Colon (tissue), 2 donors: ENCODE results near the gene HIF1A.
"Not testable (repeated sequence)": the region's sequence is repeated elsewhere in the genome, so short reads cannot be mapped to it uniquely, and the experiment has no call there.

Experiments used
- FAIRE-seq: peaks from 2 replicates; lab custom pipeline; 2012; peaks lifted over from hg19 to GRCh38; lab: Jason Lieb, UNC
- donor health status: control.
- donor health status: control.

HIF1A gene

GRCh38 chr14:61708693-61709092, 13.4 kb downstream of the HIF1A start:
- not testable (repeated sequence) for FAIRE-seq

- FAIRE-seq = no peak
These were observed 15.8 kb downstream of the HIF1A start for GRCh38 chr14:61710853-61711817.

DNA sequence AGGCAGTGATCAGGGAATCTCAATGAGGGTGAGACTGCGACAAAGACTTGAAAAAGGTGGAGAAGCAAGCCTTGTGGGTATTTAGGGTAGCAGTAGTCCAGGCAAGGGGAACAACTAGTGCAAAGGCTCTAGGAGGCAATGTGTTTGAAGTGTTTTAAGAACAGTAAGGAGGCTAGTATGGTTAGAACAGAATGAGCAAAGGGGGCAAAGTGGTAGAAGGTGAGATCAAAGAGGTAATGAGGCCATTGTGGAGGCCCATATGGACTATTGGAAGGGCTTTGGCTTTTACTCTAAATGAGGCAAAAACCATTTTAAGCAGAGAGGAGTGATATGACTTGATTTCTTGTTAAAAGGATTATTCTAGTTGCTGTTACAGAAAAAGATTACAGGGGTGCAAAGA, 16.8 kb downstream of the HIF1A start:
- FAIRE-seq = no peak

GRCh38 chr14:61713724-61714437, 18.6 kb downstream of the HIF1A start:
- FAIRE-seq = no peak

- FAIRE-seq = no peak
These were observed 21.6 kb downstream of the HIF1A start for GRCh38 chr14:61716956-61717355.

GRCh38 chr14:61718039-61718438, 22.7 kb downstream of the HIF1A start:
- no peak for FAIRE-seq

DNA sequence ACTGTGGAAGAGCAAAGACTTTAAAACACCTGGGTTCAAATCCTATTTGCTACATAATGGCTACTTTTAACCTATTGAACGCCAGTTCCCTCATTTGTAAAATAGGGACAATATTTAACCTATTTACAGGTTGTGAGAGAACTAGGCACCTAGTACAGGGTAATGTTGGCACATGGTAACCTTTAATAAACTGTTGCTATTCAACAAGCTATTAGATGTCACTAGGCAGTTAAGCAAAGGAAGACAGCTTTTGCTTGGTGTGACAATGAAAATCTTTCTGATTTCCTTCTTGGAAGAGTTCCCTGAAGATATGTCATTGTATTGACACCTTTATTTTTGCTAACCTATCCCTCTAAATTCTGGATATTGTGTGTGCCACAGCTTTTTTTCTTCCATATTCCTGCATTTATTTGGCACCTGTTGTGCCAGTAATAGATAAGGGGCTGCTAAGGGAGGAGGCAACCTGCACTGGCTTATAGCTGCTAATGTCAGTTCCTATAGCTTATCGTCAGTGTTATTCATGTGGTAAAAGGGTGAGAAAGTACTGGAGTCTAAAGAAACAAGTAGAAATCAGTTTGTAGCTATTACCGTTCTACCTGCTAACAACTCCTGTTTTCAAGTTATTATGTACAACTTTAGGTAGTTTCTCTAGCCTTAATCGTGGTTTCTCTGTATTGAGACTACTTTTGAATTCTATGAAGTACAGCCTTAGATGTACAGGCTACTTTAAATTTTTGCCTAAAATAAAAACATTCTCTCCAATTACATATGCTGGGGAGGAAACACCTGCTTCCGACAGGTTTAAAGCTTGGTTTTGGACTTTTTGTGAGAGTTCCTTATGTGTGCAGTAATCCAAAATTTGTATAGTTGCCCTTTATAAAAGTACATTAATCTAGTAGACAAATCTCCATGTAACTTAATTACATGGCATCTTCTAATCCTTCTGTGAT, 24.3 kb downstream of the HIF1A start:
- FAIRE-seq = no peak

- FAIRE-seq = no peak
These were observed 25.0 kb downstream of the HIF1A start for GRCh38 chr14:61720294-61720661.

GRCh38 chr14:61720741-61721140, 25.4 kb downstream of the HIF1A start:
- no peak for FAIRE-seq

DNA sequence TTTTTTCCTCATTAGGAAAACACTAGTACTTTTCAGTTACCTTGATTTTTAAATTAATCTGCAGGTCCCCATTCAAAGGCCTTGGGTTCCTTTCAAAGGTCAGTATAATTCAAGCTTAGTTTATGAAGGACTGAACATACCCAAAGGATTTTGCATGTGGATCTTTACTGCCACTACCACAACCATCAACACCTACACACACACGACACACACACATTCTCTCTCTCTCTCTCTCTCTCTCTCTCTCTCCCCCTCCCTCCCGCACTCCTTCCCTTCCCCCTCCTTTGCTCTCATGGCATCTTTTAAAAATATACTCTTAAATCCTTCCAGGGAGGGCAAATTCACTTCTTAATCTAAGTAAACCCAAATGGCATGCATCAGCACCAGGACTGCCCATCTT, 28.8 kb downstream of the HIF1A start:
- no peak for FAIRE-seq

DNA sequence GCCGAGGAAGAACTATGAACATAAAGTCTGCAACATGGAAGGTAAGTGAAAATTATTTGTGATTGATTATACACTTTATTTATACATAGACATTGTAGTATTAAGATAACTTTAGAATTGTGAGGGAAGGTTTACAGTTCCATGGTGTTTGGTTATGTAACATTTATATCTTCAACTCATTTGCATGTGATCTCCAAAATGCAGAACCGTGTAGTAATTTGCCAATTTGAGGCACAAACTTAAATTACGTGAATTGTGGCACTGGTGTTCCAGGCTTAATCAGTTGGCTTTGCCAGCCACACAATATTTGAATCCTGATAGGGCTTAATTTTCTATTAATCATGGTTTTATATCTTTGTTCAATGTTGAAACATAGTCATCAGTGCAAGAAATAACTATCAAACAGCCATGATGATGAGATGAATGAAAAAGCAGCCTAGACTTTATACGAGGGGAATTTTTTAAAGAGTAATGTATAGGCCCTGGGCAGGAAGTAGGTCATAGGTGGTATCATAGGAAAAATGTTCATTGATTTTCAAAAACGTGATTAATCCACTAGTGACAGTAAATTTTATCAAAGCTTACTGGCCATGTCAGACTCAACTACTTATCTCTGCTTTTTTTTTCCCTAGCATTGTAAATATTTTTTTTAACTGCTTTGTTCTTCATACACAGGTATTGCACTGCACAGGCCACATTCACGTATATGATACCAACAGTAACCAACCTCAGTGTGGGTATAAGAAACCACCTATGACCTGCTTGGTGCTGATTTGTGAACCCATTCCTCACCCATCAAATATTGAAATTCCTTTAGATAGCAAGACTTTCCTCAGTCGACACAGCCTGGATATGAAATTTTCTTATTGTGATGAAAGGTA, 31.7 kb downstream of the HIF1A start:
- no peak for FAIRE-seq

DNA sequence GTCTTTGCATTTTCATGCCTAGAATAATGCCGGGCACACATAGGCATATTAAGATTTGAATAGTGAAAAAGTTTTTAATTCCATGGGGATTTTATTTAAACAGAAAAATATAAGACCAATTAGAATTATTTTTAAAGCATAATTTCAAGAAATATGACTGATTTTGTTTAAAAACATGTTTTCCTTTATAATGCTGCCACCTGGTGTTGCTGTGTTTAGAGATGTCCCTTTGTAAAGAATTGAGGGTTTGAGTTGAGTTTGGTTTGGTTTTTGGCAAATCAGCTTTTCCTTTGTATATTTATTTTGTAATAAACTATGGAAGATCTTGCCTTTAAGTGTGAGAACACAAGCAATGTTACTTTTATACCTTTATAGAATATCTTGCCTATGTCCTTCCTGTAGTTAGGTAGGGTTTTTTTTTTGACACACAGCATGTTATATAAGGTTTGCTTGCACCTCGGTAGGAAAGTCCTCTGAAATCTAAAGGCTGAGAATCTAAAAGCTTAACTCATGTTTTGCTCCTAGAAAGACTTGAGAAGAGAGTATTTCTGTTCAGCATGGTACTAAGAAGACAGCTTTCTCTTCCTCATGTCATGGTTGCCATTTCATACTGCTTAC, 35.6 kb downstream of the HIF1A start:
- peak; percentile 58 for FAIRE-seq

DNA sequence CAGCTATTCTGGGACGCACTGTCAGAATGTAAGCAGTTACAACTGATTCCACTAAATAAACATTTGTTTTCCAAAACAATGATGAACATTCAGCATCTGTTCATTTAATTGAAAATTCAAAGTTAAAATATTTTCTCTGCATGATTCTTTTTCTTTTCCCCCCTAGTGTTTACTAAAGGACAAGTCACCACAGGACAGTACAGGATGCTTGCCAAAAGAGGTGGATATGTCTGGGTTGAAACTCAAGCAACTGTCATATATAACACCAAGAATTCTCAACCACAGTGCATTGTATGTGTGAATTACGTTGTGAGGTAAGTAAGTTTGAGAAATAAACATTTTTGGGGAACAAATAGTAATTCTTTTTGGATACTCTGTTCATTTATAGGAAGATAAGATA, 38.7 kb downstream of the HIF1A start:
- no peak for FAIRE-seq

GRCh38 chr14:61736751-61737150, 41.4 kb downstream of the HIF1A start:
- FAIRE-seq = no peak

GRCh38 chr14:61737915-61738314, 42.6 kb downstream of the HIF1A start:
- FAIRE-seq = no peak

GRCh38 chr14:61739133-61739532, 43.8 kb downstream of the HIF1A start:
- no peak for FAIRE-seq

DNA sequence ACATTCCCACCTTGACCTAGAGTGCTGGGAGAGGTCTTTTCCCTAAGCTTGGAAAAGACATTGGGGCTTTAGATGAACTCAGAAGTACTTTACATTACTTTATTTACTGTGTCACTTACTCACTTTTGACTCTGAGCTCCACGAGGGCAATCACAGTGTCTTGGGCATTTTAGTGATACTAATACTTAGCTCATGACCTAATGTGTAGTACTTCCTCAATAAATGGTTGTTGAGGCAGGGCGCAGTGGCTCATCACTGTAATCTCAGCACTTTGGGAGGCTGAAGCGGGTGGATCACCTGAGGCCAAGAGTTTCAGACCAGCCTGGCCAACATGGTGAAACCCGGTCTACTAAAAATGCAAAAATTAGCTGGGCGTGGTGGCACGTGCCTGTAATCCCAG, 47.1 kb downstream of the HIF1A start:
- FAIRE-seq = no peak

DNA sequence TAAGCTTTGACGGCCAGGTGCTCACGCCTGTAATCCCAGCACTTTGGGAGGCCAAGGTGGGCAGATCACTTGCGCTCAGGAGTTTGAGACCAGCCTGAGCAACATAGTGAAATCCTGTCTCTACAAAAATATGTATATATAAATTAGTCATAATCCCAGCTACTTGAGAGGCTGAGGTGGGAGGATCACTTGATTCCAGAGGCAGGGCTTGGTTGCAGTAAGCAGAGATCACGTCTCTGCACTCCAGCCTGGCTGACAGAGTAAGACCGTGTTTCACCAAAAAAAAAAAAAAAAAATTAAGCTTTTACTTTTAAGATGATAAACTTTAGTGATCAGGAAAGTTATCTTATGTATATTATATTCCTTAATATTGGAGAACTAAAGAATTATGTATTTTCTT, 48.9 kb downstream of the HIF1A start:
- peak; percentile 10 for FAIRE-seq

GRCh38 chr14:61746346-61746745, 51.0 kb downstream of the HIF1A start:
- not testable (repeated sequence) for FAIRE-seq

DNA sequence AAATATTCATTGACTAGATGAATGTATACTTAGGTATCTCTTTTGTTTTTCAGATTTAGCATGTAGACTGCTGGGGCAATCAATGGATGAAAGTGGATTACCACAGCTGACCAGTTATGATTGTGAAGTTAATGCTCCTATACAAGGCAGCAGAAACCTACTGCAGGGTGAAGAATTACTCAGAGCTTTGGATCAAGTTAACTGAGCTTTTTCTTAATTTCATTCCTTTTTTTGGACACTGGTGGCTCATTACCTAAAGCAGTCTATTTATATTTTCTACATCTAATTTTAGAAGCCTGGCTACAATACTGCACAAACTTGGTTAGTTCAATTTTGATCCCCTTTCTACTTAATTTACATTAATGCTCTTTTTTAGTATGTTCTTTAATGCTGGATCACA, 51.6 kb downstream of the HIF1A start:
- FAIRE-seq = no peak

DNA sequence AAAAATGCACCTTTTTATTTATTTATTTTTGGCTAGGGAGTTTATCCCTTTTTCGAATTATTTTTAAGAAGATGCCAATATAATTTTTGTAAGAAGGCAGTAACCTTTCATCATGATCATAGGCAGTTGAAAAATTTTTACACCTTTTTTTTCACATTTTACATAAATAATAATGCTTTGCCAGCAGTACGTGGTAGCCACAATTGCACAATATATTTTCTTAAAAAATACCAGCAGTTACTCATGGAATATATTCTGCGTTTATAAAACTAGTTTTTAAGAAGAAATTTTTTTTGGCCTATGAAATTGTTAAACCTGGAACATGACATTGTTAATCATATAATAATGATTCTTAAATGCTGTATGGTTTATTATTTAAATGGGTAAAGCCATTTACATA, 52.0 kb downstream of the HIF1A start:
- no peak for FAIRE-seq
